Neutrophil (primary cell): ENCODE results near the gene NHLH1.

ENCODE experiments used
- H3K27ac ChIP-seq: fragments of 200-600 bp; sonication (generic); 2 replicates; pipeline ENCODE4 v1.5.1; 2016; ENCODE audit warnings: mild to moderate bottlenecking, moderate library complexity
- H3K27me3 ChIP-seq: fragments of 200-600 bp; sonication (generic); 2 replicates; pipeline ENCODE4 v1.6.0; 2016; ENCODE audit warnings: mild to moderate bottlenecking
- H3K36me3 ChIP-seq: fragments of 200-600 bp; sonication (generic); 2 replicates; pipeline ENCODE4 v1.5.1; 2017
- H3K4me1 ChIP-seq, 2 experiments: fragments of 200-600 bp in 1 of 2; sonication (generic) in 1 of 2; 1 replicate in 1 of 2; 2 replicates in 1 of 2; pipeline versions ENCODE4 v1.5.1 to v1.6.1; 2013 to 2016; ENCODE audit warnings: low read depth in 1 of 2, low read length in 1 of 2, mild to moderate bottlenecking in 1 of 2, moderate library complexity in 1 of 2; ENCODE audit not compliant: control insufficient read depth in 1 of 2, insufficient read depth in 1 of 2
- H3K4me3 ChIP-seq, 2 experiments: fragments of 200-600 bp in 1 of 2; sonication (generic) in 1 of 2; 1 replicate in 1 of 2; 2 replicates in 1 of 2; pipeline ENCODE4 v1.5.1; 2013 to 2016; ENCODE audit warnings: low read depth in 1 of 2, low read length in 1 of 2, mild to moderate bottlenecking in 1 of 2, moderate library complexity in 1 of 2
- H3K9me3 ChIP-seq: fragments of 200-600 bp; sonication (generic); 2 replicates; pipeline ENCODE4 v1.5.1; 2016
- CTCF ChIP-seq: fragments of 200-600 bp; sonication (generic); IDR thresholded peaks from 2 replicates; pipeline ENCODE4 v1.5.1; 2016; ENCODE audit warnings: antibody characterized with exemption

NHLH1 gene

GRCh38 chr1:160358073-160358472, 8.8 kb upstream of the NHLH1 start:
- Histone ChIP-seq H3K4me3 (no peak overlapping the region), H3K27ac (no peak overlapping the region), H3K36me3 (peaks cover 85% of the 10 kb centered on the region), H3K27me3 (no peaks in the 10 kb centered on the region), H3K4me1 (no peaks in the 10 kb centered on the region), H3K9me3 (no peaks in the 10 kb centered on the region)
- no peak for TF ChIP-seq CTCF

DNA sequence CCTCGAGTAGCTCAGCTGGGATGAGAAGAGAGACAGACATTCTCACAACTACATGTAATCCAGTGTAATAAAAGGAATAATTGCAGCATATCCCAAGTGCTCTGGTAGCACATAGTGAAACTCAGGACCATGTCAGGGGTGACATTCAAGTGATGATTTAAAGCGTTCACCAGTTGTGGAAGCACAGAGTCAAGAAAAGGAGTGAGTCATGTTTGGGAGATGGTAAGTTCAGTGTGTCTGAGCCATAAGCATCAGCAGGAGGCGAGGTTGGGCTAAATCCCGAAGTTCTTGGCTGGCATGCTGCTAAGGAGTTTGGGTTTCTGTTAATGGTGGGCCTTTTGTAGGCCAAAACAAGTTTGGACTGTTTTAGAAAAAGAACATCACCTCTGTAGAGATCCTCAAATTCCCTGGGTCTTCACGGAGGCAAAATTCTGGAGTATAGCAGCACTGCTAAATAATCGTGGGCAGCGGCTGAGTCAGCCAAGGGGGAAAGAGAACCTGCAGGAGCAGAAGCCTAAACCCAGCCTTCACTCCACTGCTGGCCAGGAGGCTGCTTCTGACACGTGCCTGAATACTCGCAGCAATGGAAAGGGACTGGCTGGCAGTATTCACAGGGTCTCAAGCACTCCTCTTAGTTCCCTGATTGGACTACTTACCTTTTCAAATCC, 7.2 kb upstream of the NHLH1 start:
- Histone ChIP-seq H3K4me3 (no peak overlapping the region), H3K4me1 (no peaks in the 10 kb centered on the region), H3K27me3 (no peaks in the 10 kb centered on the region), H3K27ac (no peak overlapping the region), H3K9me3 (no peaks in the 10 kb centered on the region), H3K36me3 (peaks cover 69% of the 10 kb centered on the region)
- TF ChIP-seq CTCF = no peak

DNA sequence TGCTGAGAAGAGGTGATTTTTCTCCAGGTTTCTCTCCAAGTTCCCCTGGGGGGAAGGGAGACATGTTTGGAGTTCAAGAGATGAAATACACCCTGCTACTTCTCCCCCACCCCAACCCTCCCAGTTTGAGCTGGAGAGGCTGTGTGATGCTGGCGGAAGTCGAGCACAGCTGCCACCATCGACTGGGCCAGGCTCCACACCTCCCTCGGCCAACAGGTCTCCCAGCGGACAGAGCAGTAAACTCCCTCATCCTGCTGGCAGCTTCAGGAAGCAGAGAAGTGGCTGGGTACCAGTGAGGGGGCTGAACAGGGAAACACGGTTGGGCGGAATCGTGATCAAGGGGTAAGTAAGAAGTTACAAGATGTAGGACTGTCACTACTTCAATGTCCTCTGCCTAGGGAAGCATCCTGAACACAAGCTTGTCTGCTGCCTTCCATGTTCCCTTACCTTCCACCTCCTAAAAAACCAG, 6.6 kb upstream of the NHLH1 start:
- H3K4me3 ChIP-seq = no peak overlapping the region
- H3K4me1 ChIP-seq = no peaks in the 10 kb centered on the region
- no peak overlapping the region for H3K27ac ChIP-seq
- no peaks in the 10 kb centered on the region for H3K27me3 ChIP-seq
- TF ChIP-seq CTCF = no peak
- H3K9me3 ChIP-seq = no peaks in the 10 kb centered on the region
- peaks cover 63% of the 10 kb centered on the region for H3K36me3 ChIP-seq

DNA sequence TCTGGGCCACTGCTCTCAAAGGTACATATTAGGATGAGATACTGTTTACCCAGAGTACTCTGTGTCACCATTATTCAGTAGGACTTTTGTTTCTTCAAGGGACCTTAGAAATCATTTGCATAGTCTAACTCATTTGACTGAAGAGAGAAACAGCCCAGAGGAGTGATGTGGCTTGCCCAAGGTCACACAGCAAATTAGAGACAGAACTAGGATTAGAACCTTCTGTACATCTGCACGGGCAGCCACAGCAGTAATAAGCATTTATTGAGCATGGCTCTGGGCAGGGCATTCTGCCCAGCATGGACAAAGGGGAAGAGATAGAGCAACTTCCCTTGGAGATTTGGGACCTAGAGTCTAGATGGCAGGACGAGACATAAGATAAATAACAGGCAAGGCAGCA, 5.7 kb upstream of the NHLH1 start:
- Histone ChIP-seq H3K4me1 (no peaks in the 10 kb centered on the region), H3K36me3 (peaks cover 54% of the 10 kb centered on the region), H3K9me3 (no peaks in the 10 kb centered on the region), H3K27me3 (no peaks in the 10 kb centered on the region), H3K4me3 (no peak overlapping the region), H3K27ac (no peak overlapping the region)
- TF ChIP-seq CTCF = no peak

- Histone ChIP-seq H3K27me3 (no peaks in the 10 kb centered on the region), H3K36me3 (peaks cover 48% of the 10 kb centered on the region), H3K4me1 (no peaks in the 10 kb centered on the region), H3K4me3 (no peak overlapping the region), H3K27ac (no peak overlapping the region), H3K9me3 (no peaks in the 10 kb centered on the region)
- TF ChIP-seq CTCF = no peak
Measured at GRCh38 chr1:160361814-160362167, 5.1 kb upstream of the NHLH1 start.
